Muscle layer of duodenum (tissue), 2 donors: ENCODE data around the gene CFAP92.

Source experiments
- H3K27ac ChIP-seq: one replicate; pipeline ENCODE4 v1.7.0; 2013; ENCODE audit warnings: mild to moderate bottlenecking, low read length
- H3K27me3 ChIP-seq: one replicate; pipeline ENCODE4 v1.7.0; 2013; ENCODE audit warnings: low read depth, mild to moderate bottlenecking, control low read depth, low read length
- H3K36me3 ChIP-seq, 2 donors: one replicate each; pipeline ENCODE4 v1.7.0; 2013; ENCODE audit warnings: low read length in 2 of 2, control low read depth in 1 of 2, mild to moderate bottlenecking in 1 of 2; ENCODE audit not compliant: insufficient read depth in 2 of 2, control insufficient read depth in 1 of 2
- H3K4me1 ChIP-seq, 2 donors: one replicate each; pipeline ENCODE4 v1.7.0; 2013; ENCODE audit warnings: low read length in 2 of 2, mild to moderate bottlenecking in 2 of 2, control low read depth in 1 of 2, moderate library complexity in 1 of 2; ENCODE audit not compliant: insufficient read depth in 2 of 2, control insufficient read depth in 1 of 2
- H3K4me3 ChIP-seq, 2 donors: one replicate each; pipeline ENCODE4 v1.7.0; 2013; ENCODE audit warnings: low read length in 2 of 2, low read depth in 1 of 2, mild to moderate bottlenecking in 1 of 2
- H3K9me3 ChIP-seq, 2 donors: one replicate each; pipeline ENCODE4 v1.7.0; 2013; ENCODE audit warnings: low read length in 2 of 2, control low read depth in 1 of 2, mild to moderate bottlenecking in 1 of 2; ENCODE audit not compliant: control insufficient read depth in 1 of 2
- donor health status: healthy.

CFAP92 gene

GRCh38 chr3:128973988-128974564 is 19.8 kb downstream of the CFAP92 start:
- Histone ChIP-seq H3K9me3 (no peaks in the 10 kb centered on the region), H3K4me3 (no peak overlapping the region), H3K36me3 (no peaks in the 10 kb centered on the region), H3K27me3 (no peaks in the 10 kb centered on the region), H3K4me1 (peaks cover 0 to 16% of the 10 kb centered on the region in 2 donors), H3K27ac (no peak overlapping the region)

- Histone ChIP-seq H3K27me3 (no peaks in the 10 kb centered on the region), H3K36me3 (no peaks in the 10 kb centered on the region), H3K9me3 (no peaks in the 10 kb centered on the region), H3K4me1 (peaks cover 0 to 16% of the 10 kb centered on the region in 2 donors), H3K27ac (peak overlapping the region; percentile 28), H3K4me3 (no peak overlapping the region)
Measured at GRCh38 chr3:128971421-128972100, 22.3 kb downstream of the CFAP92 start.

- Histone ChIP-seq H3K27ac (peak overlapping the region; percentile 28), H3K36me3 (no peaks in the 10 kb centered on the region), H3K9me3 (no peaks in the 10 kb centered on the region), H3K4me3 (no peak overlapping the region), H3K4me1 (peaks cover 0 to 16% of the 10 kb centered on the region in 2 donors), H3K27me3 (no peaks in the 10 kb centered on the region)
Measured at GRCh38 chr3:128970740-128971047, 23.2 kb downstream of the CFAP92 start.

- H3K27ac ChIP-seq = peak overlapping the region; percentile 28
- H3K27me3 ChIP-seq = no peaks in the 10 kb centered on the region
- H3K4me1 ChIP-seq = peaks cover 0 to 16% of the 10 kb centered on the region in 2 donors
- no peak overlapping the region for H3K4me3 ChIP-seq
- H3K36me3 ChIP-seq = no peaks in the 10 kb centered on the region
- H3K9me3 ChIP-seq = no peaks in the 10 kb centered on the region
Measured at GRCh38 chr3:128969993-128970739, 23.7 kb downstream of the CFAP92 start.

- H3K36me3 ChIP-seq = no peaks in the 10 kb centered on the region
- no peak overlapping the region for H3K4me3 ChIP-seq
- no peak overlapping the region for H3K27ac ChIP-seq
- H3K4me1 ChIP-seq = peaks cover 0 to 7% of the 10 kb centered on the region in 2 donors
- no peaks in the 10 kb centered on the region for H3K27me3 ChIP-seq
- H3K9me3 ChIP-seq = no peaks in the 10 kb centered on the region
Measured at GRCh38 chr3:128967748-128968355, 26.0 kb downstream of the CFAP92 start.

- H3K27me3 ChIP-seq = no peaks in the 10 kb centered on the region
- no peak overlapping the region for H3K27ac ChIP-seq
- no peak overlapping the region for H3K4me3 ChIP-seq
- H3K9me3 ChIP-seq = no peaks in the 10 kb centered on the region
- no peaks in the 10 kb centered on the region for H3K4me1 ChIP-seq
- no peaks in the 10 kb centered on the region for H3K36me3 ChIP-seq
Measured at GRCh38 chr3:128965818-128966217, 28.1 kb downstream of the CFAP92 start.

- H3K4me1 ChIP-seq = no peaks in the 10 kb centered on the region
- H3K27ac ChIP-seq = no peak overlapping the region
- H3K27me3 ChIP-seq = no peaks in the 10 kb centered on the region
- no peak overlapping the region for H3K4me3 ChIP-seq
- H3K9me3 ChIP-seq = no peaks in the 10 kb centered on the region
- H3K36me3 ChIP-seq = no peaks in the 10 kb centered on the region
Measured at GRCh38 chr3:128965280-128965679, 28.6 kb downstream of the CFAP92 start.

GRCh38 chr3:128956440-128956839 is 37.4 kb downstream of the CFAP92 start:
- peaks cover 0 to 5% of the 10 kb centered on the region in 2 donors for H3K9me3 ChIP-seq
- H3K4me1 ChIP-seq = no peaks in the 10 kb centered on the region
- H3K4me3 ChIP-seq = no peak overlapping the region
- no peak overlapping the region for H3K27ac ChIP-seq
- no peaks in the 10 kb centered on the region for H3K27me3 ChIP-seq
- H3K36me3 ChIP-seq = no peaks in the 10 kb centered on the region

- Histone ChIP-seq H3K27ac (no peak overlapping the region), H3K9me3 (no peaks in the 10 kb centered on the region), H3K36me3 (no peaks in the 10 kb centered on the region)
Measured at GRCh38 chr3:128950223-128950938, 43.5 kb downstream of the CFAP92 start.

GRCh38 chr3:128949158-128949557 is 44.7 kb downstream of the CFAP92 start:
- Histone ChIP-seq H3K4me3 (no peak overlapping the region), H3K9me3 (no peaks in the 10 kb centered on the region), H3K27me3 (no peaks in the 10 kb centered on the region), H3K4me1 (no peaks in the 10 kb centered on the region), H3K36me3 (no peaks in the 10 kb centered on the region), H3K27ac (no peak overlapping the region)

More at GRCh38 chr3:128950223-128950938, 43.5 kb downstream of the CFAP92 start:
- no peaks in the 10 kb centered on the region for H3K4me1 ChIP-seq
- no peaks in the 10 kb centered on the region for H3K27me3 ChIP-seq
- H3K4me3 ChIP-seq = no peak overlapping the region

GRCh38 chr3:128946411-128946810 is 47.5 kb downstream of the CFAP92 start:
- H3K4me3 ChIP-seq = no peak overlapping the region
- no peaks in the 10 kb centered on the region for H3K27me3 ChIP-seq
- H3K4me1 ChIP-seq = no peaks in the 10 kb centered on the region
- H3K36me3 ChIP-seq = no peaks in the 10 kb centered on the region
- no peaks in the 10 kb centered on the region for H3K9me3 ChIP-seq
- H3K27ac ChIP-seq = no peak overlapping the region
